ENCODE measurements around the gene CLEC16A.
A peak's percentile ranks its signal among the peaks of the same experiment; 100 is the strongest.
"Not testable (repeated sequence)": the region's sequence is repeated elsewhere in the genome, so short reads cannot be mapped to it uniquely, and the experiment has no call there.

The CLEC16A gene

DNA sequence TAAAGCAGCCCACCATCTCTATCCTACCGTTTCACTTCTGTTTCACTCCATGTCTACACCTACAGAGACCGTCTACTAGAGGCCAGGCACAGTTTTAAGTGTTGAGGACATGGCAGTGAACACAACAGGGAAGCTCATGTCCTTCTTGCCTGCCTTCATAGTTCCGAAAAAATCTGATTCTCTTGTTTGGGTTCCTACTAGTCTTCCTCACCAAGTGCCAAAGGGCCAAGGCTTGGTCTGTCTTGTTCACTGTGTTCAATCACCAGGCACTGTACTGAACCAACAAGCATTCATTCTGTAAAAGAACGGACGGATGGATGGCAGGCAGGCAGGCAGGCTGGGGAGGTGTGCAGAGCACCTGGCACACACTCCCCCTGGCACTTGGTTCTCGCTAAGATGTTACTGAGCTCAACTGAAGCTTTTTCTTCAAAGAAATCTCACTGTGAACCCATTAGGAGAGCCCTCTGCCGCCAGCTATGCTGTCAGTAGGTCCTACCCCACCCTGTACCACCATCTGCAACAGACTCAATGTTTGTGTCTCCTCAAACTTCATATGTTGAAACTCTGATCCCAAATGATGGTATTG, 4.6 kb upstream of the CLEC16A start:
- DNase-seq (ENCODE audit: low read depth in 2 of 2) = no peak

DNA sequence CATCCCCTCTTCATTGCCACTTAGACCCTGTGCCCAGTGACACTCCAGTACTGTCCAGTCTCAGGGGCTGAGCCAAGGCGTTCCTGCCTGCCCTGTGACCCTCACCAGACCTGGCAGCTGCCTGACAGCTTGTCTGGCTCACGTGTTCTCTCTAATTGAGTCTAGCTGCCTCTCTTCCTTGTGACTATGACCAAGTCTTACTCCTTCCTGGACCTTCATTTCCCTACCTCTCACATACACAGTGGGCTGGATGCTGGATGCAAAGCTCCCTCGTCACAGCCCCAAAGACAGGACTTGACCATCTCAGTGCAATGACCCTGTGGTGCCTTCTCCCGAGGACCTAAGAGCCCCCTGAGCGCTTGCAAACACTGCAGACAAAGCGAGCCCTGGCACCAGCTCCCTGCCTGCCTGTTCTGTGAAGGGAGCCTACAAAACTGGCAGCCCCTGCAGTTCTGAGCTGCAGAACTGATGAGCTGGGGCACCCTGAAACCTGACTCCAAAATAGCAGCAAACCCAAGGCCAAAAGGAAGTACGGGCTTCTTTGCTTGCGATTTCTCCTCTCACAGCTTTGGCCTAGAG, 3.8 kb upstream of the CLEC16A start:
- DNase-seq (ENCODE audit: low read depth in 2 of 2) = no peak

DNA sequence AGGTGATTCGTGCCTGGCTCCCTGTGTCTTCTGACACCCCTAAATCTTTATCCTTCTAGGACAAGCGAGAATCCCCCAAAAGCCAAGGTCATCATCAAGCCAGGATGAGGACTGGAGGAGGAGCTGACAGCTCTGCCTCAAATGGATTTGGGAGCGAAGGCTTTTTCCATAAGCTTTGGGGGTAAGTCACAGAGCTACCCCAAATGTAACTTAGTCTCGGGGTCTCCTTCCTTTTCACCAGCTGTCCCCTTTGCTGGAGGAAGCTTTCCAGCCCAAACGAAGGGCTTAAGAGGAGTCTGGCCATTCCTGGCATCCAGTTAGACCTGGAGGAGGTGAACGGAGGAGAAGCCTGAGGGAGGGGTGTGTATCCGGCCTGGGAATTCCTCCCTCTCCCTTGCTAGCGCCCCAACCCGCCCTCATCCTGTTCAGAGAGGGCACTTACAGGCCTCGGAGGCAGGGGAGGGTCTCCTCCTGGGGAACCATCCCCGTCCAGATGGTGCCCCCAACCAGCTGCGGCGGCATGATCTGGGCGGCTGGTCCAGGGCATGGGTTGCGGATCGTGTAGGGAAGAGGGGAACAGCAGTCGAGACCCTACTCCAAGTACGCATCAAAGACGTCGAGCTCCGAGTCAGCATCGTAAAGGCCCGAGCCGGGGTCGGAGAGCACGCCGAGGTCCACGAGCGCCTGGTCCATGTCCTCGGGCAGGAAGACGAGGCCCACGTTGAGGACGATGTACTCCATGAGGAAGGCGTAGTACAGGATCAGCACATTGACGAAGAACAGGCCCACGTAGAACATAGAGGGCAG, 3.0 kb upstream of the CLEC16A start:
- DNase-seq (ENCODE audit: low read depth in 2 of 2) = no peak

DNA sequence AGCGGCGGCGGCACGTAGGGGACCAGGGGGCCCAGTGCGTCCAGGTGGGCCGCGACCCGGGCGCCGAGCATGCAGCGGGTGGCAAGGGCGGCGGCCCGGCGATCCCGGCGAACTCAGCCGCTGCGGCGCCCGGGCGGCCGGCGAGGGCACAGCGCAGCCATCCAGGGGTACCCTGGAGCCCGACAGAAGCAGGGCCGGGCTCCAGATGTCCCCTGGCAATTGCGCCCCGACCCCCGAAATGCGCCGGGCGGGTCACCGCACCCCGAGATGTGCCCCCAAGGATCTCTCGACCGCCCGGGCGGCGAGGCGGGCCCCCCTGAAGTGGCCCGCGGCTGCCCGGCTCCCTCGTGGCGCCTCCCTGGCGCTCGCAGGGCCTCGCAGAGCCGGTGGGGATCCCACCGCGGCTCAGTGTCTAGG, 2.4 kb upstream of the CLEC16A start:
- DNase-seq (ENCODE audit: low read depth in 2 of 2) = not testable (repeated sequence)

DNA sequence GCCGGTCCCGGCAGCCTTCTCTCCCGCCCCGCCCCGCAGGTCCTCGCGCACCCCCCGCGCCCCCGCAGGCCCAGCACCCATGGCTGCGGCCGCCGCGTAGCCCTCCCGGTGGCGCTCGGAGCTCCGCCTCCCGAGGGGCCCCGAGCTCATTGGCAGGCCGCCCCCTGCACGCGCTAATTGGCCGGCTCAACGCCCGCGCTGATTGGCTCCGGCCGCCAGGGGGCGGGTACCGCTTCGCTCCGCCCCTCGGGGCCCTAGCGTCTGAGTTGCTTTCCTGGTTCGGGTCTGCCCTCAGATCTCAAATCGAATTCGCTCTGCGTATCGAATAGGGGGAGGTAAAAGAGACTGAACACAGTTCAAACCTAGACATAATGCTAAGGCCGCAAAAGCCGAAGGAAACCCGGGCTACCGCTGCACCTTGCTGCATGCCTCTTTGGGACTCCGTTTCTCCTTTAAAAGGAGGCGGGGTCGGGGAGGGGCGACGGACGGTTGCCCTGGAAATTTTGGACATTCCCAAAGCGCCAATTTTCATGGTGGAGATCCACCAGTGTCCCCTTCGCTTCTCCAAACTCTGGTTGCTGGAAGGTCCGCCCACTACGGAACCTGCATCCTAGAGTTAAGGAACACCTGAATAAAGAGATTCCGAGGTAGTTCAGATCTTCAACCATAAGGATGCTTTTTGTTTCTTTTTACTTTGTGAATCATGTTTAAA, 1.9 kb upstream of the CLEC16A start, which contains the start of gene DEXI:
Gene DEXI (minus strand): TSS at position 117 of the 712 bp plus-strand sequence. CDS start 463 bp downstream, outside the sequence.
- DNase-seq (ENCODE audit: low read depth in 2 of 2) = peak; percentile 91

DNA sequence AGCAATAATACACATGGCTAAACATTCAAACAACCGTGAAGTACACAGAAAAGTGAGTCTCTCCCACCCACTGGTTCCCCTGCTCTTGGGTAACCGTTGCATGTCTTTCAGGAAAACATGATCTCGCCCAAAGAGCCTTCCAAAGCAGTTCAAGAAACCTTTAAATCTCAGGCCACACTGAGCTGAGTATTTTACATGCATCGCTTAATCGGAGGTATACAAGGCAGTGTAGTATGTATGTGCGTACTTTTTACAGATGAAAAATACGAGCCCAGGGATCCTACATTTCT, 1.4 kb upstream of the CLEC16A start:
- no peak for DNase-seq (ENCODE audit: low read depth in 2 of 2)

DNA sequence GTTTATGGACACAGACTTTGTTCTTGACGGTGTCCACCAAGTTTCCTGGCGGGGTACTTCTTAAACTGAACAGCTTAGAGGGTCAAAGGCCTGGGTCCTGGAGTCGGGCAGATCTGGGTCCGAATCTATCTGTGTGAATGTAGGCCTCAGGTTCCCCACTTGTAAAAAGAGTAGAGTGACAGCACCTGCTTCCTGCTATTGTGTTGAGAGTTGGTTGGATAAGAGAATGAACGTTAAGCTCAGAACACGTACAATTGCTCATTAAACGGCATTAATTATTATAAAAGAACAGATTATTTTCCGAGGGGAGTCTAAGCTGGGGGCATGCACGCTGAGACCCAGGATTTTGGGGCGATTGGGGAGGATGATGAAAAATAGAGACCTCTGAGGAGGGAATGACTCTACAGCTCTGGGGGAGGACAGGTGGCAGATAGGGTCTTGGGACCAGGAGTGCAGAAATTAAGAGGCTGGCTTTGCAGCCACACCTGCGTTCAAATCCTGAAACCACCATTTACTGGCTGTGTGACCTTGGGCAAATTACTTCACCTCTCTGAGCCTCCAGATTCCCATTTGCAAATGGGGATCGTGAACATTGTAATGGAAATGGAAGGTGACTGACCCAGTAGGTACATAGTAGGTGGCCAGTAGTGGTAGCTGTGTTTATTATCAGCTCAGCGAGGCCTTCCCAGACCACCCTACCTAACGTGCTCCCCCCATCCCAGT, 862 bp downstream of the CLEC16A start:
- no peak for DNase-seq (ENCODE audit: low read depth in 2 of 2)

DNA sequence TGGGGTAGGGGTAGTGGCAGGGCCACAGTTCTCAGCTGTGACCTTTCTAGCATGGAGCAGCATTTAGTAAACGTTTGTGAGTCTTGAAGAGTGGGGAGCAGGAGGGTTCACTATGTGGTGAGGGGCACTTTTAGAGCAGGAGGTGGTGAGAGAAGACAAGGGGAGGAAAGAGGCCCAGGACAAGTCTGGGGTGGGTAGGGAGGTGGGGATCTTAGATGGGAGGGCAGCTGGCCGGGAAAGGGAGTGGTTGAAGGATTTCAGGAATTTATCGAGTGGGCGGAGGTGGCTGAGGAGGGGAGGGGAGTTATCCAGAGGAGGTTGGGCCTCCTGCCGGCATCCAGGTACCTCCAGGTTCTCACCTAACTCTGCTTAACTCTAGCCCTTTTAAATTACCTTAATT, 1.9 kb downstream of the CLEC16A start:
- no peak for DNase-seq (ENCODE audit: low read depth in 2 of 2)

DNA sequence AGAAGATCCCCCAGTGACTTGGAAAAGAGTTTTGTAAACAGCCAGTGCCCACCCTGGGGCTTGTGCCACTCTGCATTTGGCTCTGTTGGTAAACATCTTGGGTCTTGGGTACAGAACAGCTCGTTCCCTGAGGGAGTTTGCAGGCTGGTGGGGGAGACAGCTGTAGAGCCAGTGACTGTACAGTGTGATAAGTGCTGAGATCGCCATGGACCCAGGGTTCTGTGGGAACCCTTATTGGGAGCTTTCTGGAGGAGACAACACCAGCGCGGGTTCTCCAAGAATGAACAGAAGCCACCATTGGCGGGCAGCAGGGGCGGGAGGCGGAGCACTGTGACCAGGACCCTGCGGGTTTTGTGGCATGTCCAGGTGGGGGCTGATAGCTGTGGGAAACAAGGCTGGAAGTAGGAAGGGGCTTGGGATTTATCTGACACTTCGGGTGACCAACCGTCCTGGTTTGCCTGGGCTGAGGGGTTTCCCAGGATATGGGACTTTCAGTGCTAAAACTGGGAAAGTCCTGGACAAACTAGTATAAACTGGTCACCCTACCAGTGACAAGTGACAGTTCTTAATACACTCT, 2.9 kb downstream of the CLEC16A start:
- DNase-seq (ENCODE audit: low read depth in 2 of 2) = no peak

DNA sequence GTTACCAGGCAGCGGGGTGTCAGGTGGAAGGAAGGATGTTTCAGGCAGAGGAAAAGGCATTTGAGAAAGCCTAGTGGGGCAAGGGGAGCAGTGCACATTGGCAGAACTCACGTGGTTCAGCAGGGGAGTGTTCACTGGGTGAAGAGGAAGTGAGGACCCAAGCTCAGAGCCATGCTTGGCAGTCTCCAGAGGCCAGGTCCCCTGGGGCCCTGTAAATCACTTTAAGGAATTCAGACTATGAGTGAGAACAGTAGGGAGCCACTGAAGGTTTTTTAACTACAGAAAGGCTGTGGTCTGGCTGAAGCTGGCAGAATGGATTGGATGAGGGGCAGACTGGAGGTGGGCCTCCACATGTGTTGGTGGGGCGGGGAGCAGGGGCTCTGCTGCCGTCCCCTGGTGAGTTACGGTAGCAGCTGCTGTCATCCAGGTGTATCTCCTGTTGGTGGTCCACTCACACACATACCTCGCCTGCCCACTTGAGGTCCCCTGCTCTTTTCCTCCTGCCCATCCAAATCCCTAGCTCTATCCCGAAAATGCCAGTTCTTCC, 5.1 kb downstream of the CLEC16A start:
- no peak for DNase-seq (ENCODE audit: low read depth in 2 of 2)

DNA sequence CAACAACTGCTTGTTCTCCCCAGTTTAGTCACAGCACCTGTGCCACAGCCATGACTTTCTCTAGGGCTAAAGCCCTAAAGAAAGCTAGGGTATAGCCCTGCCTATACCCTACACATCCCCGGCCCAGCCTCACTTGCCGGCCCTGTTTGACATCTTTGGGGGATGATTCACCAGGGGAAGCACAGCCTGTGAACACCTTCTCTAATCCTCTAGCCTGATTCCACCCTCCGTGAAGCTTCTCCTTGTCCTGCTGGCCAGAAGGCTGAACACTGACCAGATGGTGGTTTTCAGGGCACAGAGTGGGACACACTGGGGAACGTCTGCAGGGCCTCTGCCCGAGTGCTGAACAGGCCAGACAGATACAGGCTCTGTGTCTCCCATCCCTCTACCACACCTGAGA, 6.0 kb downstream of the CLEC16A start:
- DNase-seq (ENCODE audit: low read depth in 2 of 2) = no peak

DNA sequence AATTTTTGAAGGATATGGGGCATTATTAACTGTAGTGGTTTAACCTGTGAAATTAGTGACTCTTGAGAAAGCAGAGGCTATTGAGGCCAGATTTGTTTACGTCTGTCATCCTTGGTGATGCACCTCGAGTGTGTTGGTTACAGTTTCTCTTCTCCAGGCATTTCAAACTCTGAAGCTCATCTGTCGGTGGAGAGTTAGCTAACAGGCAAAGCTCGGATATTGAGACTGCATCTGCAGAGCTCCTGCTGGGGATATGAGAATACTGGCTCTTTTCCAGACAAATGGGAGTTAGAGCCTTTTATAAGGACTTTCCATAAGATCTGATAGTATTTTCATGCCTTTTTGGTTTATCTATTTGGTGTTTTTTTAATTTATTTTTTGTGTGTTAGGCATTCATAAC, 6.7 kb downstream of the CLEC16A start:
- DNase-seq (ENCODE audit: low read depth in 2 of 2) = no peak

DNA sequence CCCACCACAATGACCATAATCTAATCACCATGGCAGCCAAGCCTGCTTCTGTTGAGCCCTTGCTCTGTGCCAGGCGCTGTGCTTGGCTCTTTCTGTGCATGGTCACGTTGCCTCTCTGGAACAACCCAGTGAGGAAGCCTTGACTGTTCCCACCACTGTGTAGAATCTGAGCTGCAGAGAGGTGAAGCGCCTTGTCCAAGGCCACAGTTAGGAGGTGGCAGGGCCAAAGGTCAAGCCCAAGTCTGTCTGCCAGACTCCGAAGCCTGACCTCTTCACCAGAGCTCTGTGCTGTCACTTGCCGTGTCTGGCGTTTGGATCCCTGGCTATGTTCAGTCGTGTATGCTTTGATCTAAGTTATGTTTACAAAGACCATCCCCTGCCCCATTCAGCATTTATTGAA, 10.5 kb downstream of the CLEC16A start:
- no peak for DNase-seq (ENCODE audit: low read depth in 2 of 2)

DNA sequence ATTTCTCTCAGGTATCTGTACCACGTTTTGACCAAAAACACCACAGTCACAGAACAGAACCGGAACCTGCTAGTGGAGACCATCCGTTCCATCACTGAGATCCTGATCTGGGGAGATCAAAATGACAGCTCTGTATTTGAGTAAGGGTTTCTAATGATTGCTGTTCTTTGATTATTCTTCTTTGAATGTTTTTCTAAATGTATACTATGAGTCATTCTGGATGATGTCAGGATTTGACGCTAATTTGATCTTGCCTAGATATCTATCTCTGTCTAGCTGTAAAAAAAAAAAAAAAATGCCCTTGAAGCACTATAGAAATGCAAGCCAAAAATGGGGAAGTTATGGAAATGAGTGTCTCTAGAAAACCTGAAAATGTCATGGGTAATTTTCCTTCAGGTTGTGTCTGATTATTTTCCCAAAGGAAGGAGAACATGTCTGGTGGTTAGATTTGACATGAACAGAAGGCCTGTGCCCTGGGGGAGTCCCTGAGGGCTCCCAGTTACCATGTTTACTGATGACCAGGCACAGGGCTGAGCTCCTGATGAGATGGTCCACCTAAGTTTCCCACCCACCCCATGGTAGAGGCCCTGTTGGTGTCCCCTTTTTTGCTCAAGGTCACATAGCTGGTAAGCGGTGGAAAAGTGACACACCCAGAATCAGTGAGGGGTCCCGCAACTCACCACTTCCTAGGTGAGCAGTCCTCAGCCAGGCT, 13.6 kb downstream of the CLEC16A start:
- no peak for DNase-seq (ENCODE audit: low read depth in 2 of 2)

DNA sequence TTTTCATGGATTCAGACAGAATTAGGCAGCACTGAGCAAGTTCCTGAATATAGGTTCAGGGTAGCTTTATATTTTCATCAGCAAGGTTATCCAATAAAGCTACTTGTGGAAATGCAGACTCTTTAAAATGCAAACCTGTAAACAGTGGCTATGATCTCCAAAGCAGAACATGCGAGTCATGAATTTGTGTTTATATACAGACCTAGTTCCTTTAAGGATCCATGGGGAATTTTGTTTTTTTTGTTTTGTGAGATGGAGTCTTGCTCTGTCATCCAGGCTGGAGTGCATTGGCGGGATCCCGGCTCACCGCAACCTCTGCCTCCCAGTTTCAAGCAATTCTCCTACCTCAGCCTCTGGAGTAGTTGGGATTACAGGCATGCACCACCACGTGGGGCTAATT, 14.8 kb downstream of the CLEC16A start:
- DNase-seq (ENCODE audit: low read depth in 2 of 2) = no peak

DNA sequence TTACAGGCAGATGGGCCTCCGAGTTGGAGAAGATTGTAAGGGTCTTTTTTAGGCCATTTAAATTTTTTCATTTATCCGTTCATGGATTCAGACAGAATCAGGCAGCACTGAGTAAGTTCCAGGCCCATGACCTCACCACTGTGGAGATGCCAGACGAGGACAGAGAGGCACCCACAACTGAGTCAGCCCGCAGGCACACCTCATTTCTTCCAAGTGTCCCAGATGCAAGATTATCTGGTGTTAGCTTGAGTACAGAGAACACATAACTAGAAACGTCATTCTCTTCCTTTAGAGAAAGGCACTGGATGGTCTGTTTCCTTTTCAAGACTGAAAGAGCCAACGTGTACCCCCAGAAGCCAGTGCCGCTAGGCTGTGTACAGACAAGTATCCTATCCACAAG, 16.9 kb downstream of the CLEC16A start:
- no peak for DNase-seq (ENCODE audit: low read depth in 2 of 2)

DNA sequence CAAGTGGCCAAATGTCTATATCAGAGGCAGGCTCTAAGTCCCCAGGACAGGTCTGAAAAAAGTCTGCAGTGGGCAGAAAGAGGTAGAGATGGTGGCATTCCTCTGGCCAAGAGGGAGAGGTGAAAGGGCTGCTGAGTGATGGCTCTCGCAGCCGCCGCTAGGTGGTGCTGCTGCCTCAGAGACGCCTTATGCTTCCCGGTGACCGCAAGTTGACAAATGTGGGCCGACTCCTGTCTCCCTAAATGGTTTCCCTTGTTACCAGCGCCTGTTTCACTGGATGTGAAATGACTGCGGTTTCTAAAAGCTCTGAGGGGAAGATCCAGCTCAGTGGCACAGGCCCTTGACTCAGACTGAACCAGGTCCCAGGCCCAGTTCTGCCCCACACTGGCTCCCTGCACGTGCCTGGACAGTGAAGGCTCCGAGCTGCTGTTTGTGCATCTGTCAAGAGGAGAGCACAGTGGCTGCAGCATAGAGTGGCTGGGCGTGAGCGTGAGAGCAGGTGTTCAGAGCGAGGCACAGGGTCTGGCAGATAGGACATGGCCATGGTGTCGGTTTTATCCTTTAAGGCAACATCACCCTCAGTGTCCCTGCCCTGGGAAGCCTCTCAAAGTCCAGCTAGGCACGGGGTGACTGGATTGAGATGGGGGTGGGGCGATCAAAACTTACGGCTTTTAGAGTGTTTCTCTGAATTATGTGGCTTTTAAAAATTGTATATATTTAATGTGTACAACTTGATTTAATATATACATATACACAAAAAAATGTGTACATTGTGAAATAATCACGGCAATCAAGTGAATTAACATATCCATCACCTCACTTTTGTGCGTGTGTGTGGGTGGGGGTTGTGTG, 19.9 kb downstream of the CLEC16A start:
- peak; percentile 76 to 88 for DNase-seq (ENCODE audit: low read depth in 2 of 2)

DNA sequence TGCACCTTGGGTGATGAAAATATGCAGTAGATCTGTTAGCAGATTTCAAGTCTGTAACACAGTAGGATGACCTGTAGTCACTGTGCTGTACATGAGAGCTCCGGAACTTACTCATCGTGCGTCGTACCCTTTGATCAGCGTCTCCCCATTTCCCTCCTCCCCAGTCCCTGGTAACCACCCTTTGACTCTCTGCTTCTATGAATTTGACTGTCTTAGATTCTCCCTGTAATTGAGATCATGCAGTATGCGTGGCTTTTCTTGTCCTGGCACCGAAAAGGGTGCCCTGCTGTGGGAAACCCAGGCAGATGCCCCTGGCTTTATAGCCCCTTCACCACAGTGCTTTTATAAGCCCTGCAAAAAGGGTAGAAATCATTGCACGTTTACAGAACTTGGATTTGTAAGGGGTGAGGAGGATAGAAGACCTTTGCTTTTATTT, 20.5 kb downstream of the CLEC16A start:
- DNase-seq (ENCODE audit: low read depth in 2 of 2) = peak; percentile 29 to 56

DNA sequence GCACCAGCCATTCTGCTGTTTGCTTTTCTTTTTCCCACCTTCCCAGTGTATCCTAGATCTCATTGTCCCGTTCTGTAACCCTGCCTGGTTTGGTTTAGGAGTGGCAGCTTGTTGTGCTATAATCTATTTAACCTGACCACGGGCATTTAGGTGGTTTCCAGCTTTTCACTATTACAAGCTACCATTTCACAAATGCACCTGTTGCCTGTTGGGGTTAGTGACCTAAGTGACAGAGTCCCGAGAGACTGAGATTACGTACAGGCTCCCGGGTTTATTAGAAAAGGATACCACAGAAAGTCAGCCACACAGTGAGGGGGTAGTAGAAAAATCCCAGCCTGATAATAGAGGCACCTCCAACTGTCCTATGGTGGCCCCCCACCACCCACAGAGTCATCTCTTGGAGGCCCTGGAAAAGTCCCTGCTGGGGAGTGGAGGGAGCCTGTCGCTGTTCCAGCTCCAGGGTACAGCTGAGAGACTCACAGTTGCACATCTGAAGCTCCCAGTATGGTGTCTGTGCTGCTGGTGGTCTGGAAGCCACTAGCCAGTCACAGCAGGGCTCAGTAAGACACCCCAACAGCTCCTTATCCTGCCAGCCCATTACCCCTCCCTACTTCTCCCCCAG, 21.2 kb downstream of the CLEC16A start:
- no peak for DNase-seq (ENCODE audit: low read depth in 2 of 2)

Measured in stimulated activated CD4-positive, alpha-beta T cell treated with anti-CD3 and anti-CD28 coated beads, Interleukin-12 subunit alpha, Interleukin-12 subunit beta, amount 100 ng/mL, for 24 hours (primary cell).